ENCODE data around the gene IGF1R.

- TF ChIP-seq, protein P1, sequence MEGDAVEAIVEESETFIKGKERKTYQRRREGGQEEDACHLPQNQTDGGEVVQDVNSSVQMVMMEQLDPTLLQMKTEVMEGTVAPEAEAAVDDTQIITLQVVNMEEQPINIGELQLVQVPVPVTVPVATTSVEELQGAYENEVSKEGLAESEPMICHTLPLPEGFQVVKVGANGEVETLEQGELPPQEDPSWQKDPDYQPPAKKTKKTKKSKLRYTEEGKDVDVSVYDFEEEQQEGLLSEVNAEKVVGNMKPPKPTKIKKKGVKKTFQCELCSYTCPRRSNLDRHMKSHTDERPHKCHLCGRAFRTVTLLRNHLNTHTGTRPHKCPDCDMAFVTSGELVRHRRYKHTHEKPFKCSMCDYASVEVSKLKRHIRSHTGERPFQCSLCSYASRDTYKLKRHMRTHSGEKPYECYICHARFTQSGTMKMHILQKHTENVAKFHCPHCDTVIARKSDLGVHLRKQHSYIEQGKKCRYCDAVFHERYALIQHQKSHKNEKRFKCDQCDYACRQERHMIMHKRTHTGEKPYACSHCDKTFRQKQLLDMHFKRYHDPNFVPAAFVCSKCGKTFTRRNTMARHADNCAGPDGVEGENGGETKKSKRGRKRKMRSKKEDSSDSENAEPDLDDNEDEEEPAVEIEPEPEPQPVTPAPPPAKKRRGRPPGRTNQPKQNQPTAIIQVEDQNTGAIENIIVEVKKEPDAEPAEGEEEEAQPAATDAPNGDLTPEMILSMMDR (IDR thresholded peaks at IDR 0.05) = no peak
- no peak for TF ChIP-seq POLR2AphosphoS5 (IDR thresholded peaks at IDR 0.05; ENCODE audit: insufficient read depth in 1 of 2, low read depth in 1 of 2)
Observed at GRCh38 chr15:98746375-98747155, 98.2 kb downstream of the IGF1R start.
